ENCODE measurements around the gene SLC38A10.

Gene SLC38A10

GRCh38 chr17:81329927-81330883 is 35.1 kb upstream of the SLC38A10 start:
- H3K4me3 ChIP-seq (ENCODE audit: low read depth, low read length) = no peak overlapping the region
- TF ChIP-seq, protein P1, sequence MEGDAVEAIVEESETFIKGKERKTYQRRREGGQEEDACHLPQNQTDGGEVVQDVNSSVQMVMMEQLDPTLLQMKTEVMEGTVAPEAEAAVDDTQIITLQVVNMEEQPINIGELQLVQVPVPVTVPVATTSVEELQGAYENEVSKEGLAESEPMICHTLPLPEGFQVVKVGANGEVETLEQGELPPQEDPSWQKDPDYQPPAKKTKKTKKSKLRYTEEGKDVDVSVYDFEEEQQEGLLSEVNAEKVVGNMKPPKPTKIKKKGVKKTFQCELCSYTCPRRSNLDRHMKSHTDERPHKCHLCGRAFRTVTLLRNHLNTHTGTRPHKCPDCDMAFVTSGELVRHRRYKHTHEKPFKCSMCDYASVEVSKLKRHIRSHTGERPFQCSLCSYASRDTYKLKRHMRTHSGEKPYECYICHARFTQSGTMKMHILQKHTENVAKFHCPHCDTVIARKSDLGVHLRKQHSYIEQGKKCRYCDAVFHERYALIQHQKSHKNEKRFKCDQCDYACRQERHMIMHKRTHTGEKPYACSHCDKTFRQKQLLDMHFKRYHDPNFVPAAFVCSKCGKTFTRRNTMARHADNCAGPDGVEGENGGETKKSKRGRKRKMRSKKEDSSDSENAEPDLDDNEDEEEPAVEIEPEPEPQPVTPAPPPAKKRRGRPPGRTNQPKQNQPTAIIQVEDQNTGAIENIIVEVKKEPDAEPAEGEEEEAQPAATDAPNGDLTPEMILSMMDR (IDR thresholded peaks at IDR 0.05; ENCODE audit: low read depth, low read length) = no peak

DNA sequence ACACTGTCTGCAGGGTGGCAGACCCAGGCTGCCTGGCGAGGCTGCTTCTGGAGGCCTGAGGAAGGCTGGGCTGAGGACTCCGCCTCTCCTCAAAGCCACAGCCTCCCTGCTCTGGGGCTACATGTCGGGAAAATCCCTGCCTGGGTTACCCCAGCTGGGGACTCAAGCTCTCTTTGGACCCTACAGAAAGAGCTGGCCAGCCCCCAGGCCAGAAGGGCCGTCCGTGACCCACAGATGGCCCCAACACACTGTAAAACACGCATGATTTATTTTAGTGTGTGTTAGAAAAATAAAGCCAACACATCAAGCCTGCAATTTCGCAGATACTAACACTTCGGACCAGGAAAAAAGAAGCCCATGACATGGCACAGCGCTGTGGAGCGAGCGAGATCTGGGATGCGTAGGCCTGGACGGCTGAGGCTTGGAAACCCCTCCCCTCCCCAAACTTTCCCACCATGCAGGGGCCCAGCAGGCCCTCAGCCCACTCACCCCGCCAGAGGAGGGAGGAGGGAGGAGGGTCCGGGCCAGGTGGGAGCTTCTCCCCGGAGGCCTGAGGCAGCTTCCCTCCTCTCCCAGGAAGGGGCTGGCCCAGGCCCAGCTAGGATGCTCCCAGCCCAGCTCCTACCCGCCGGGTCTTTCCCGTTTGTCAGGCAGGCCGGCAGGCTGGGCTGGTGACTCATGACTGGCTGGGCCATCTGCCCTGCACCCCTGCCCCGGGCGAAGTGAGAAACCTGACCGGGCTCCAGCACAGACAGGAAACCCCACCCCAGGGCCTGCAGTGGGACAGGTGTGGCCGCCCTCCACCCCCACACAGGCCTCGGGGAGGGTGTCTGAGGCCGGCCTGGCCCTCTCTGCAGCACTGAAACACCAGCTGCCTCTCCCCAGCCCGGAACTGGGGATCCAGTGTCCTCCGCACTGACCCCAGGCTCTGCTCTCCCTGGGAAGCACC is 34.1 kb upstream of the SLC38A10 start:
- H3K4me3 ChIP-seq (ENCODE audit: low read depth, low read length) = no peak overlapping the region

DNA sequence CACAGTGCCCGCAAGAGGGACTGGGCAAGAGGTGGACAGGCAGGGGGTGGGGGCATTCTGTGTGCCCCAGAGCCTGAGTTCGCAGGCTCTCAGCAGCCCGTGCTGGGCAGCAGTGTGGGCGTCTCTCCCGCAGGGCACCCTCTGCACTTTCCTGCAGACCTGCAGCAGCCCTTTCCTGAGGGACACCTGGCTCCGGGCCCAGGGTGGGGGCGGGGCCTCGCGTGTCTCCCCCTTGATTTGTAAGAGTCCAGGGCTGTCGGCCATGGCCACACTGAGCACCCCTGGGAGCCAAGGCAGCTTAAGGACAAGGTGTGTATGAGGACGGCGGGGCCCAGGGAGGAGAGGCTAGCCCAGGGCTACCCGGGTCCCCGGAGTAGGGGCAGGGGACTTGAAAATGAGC is 33.4 kb upstream of the SLC38A10 start:
- TF ChIP-seq, protein P1 (IDR thresholded peaks at IDR 0.05; ENCODE audit: low read depth, low read length) = no peak
- no peak overlapping the region for H3K4me3 ChIP-seq (ENCODE audit: low read depth, low read length)

More for the DNA sequence above, 34.1 kb upstream of the SLC38A10 start:
- TF ChIP-seq, protein P1 (IDR thresholded peaks at IDR 0.05; ENCODE audit: low read depth, low read length) = no peak

DNA sequence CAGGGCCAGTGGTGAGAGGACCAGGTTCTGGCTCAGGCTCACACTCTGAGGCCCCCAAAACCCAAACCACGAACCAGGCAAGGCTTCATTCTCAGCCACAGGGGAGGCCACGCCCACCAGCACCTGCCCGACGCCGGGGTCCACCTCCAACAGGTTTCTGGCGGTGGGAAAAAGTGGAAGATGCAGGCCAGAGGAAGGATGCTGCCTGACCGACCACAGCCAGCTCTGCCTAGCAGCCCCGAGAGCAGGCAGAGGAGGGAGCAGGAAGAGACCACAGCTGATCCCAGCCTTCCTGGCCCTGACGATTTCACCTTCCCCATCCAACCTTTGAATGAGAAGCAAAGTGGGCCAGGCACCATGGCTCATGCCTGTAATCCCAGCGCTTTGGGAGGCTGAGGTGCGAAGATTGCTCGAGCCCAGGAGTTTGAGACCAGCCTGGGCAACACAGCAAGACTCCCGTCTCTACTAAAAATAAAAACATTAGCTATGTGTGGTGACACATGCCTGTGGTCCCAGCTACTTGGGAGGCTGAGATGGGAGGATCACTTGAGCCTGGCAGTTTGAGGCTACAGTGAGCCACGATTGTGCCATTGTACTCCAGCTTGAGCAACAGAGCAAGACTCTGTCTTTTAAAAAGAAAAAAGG is 30.7 kb upstream of the SLC38A10 start:
- no peak overlapping the region for H3K4me3 ChIP-seq (ENCODE audit: low read depth, low read length)
- TF ChIP-seq, protein P1 (IDR thresholded peaks at IDR 0.05; ENCODE audit: low read depth, low read length) = no peak

DNA sequence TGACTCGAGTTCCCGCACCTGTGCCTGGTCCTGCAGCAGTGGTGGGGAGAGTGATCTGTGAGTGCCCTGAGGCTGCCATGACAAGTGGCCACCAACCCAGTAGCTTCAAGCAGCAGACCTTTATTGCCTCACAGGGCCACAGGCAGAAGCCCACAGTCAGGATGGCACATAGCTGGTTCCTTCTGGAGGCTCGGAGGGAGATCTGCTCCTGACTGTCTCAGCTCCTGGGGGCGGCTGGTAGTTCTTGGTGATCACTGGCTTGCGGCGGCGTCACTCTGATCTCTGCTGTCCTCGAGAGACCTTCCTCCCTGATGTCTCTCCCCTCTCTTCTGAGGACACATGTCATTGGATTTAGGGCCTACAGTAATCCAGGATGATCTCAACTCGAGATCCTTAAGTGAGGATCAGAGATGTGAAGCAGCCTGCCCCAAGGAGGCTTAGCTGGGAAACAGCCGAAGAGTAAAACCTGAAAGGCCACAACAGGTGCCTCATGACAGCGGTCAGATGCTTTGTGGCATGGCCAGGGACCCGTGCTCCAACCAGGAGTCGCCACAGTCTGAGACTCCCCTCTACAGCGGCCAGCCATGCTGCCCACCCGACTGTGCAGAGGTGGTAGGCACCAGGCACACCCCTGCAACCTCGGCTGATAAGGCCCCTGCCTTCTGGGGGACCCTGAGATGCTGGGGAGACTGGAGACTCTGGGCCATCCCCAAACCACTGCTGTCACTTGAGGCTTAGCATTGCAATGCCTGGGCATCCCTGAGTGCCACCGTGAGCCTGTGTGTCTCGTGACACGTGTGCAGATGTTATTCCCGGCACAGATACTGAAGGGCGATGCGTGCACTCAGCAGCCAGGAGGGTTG is 30.0 kb upstream of the SLC38A10 start:
- TF ChIP-seq, protein P1 (IDR thresholded peaks at IDR 0.05; ENCODE audit: low read depth, low read length) = no peak
- H3K4me3 ChIP-seq (ENCODE audit: low read depth, low read length) = no peak overlapping the region

- H3K4me3 ChIP-seq (ENCODE audit: low read depth, low read length) = no peak overlapping the region
- TF ChIP-seq, protein P1 (IDR thresholded peaks at IDR 0.05; ENCODE audit: low read depth, low read length) = no peak
Observed at GRCh38 chr17:81324177-81324850, 29.2 kb upstream of the SLC38A10 start.

Data from WI38 (cell line).